GM19395 (cell line): ENCODE results near the gene SV2C.

Experiments
- ATAC-seq: cut with Tn5 transposase; IDR thresholded peaks from one replicate; pipeline ENCODE4 v1.9.1; 2021; ENCODE audit warnings: mild to moderate bottlenecking, moderate library complexity; ENCODE audit not compliant: unreplicated experiment

SV2C gene

DNA sequence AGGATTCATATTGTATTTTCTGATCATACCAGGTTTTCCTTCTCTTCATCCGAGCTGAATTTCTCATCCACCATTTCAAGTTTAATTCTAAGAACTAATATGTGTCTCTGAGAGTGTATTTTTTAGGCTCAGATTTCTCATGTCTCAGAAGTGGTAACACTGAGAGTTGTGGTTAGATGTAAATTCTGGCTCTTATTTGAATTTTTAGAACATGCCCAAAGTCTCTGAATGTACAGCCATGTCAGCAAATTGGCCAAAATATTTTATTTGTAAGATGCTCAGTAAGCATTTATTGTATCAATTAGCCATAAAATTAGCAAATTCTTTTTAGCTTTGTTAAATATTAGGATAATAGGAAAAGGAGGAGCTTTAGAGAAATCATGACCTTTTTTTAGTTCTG is 16.6 kb downstream of the SV2C start:
- ATAC-seq = peak; percentile 68

DNA sequence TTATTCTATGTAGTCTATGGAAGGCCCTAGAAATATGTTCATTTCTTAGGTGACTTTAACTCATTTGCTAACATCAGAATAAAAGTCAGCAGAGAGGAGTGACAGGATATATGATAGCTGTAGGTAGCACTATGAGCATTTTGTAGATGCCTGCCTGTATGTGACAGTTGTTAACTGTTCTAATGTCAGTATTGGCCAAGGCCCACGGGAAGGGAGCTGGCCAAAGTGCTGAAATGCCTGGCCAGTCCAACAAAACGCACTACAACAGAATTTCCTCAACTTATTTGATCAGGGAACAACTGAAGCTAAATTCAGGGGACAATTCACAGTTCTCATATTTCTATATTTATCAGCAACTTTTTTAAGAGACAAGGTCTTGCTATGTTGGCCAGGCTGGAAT is 20.8 kb downstream of the SV2C start:
- no peak for ATAC-seq

DNA sequence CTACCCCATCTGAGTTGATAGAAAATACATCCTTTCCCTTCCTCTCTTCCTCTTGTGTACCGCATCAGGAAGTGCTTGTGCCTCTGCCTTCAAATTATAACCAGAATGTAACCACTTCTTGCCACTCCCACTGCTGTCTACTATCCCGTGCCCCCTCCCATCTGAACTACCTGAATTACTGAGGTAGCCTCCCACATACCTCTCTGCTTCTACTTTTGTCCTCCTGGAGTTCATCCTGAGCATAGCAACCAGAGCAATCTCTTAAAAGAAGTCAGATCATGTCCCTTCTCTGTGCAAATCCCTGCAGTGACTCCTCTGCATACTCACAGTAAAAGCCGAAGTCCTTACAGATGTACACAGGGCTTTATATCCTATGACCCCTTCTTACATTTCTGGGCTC is 23.0 kb downstream of the SV2C start:
- ATAC-seq = no peak

- ATAC-seq = no peak
Observed at GRCh38 chr5:76111477-76112174, 28.4 kb downstream of the SV2C start.

DNA sequence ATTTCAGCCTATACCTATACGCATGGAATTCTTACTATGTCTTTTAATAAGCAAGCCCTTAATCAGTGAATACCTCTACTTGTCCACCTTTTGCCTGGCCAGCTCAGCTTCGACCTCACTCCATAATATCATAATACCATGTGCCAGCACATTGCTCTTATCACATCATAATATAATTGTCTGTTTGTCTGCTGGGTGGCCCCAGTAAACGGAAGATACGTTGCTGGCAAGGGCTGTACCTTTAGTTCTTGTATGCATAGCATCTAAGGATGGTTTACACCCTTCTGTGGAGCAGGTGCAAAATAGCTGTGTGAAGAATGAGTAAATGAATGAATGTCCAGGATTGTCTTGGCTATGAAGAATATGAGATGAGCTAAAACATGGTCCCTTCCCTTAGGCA is 29.9 kb downstream of the SV2C start:
- no peak for ATAC-seq

DNA sequence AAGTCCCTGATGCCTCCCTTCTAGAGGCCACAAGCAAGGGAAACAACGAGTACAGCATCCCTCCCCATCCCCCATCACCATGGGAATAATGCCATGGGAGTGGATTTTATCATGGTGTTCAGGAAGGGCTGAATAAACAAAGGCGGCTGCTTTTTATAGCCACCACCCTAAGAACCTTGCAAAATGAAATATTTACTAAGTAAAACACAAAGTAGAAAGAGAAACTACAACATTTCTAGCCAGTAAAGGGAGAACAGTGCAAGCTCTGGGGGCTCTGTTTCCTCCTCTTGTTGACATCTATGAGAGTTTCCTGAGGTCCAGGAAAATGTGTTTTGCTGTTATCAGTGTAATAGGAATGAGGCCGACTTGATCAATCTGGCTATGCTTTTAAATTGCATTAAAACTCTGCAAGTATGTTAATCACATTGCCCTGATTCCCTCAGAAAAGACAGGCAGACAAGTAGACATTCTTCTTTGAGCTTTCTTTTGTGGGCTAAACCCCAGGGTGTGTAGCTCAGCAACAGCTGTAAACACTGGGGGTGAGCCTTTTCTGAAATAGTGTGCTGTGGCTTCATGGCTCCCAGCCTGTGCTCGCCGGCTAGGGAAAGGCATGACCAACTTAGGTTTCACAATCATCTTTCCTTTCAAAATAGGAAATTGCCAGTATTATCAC is 31.1 kb downstream of the SV2C start:
- ATAC-seq = no peak

DNA sequence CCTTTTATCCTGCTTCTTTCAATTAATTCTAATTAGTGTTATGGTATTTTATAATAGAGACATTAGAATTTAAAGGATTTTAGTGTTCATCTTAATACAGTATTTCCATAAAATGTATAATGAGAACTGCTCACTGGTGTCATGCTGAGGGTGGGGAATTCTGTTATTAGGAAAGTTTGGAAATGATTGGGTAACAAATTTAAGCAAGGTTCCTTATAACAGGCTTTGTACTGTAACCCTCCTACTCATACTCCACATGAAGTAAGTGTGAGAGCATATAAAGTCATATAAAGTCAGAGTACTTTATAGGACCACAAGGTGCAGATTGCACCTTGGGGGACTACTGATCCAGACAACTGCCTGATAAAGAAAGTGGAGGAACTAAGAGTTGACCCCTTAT is 42.2 kb downstream of the SV2C start:
- no peak for ATAC-seq

- ATAC-seq = no peak
Observed at GRCh38 chr5:76125888-76126287, 42.7 kb downstream of the SV2C start.

DNA sequence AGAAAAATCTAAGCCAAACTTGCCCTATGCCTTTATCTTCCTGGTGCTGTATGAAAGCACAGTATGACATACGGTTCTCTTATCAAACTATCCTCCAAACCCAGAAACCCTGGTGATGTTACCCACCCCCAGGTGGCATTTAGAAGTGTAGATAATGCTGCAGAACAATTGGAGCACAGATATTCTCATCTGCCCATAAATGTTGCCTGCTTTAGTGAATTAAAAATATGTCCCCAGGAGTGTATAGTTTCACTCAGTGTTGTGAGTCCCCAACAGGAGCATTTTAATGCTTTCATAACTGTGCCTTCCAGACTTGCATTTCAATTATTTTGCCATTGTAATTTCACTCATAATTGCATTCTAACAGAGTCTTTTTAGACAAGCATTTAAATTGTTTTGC is 50.8 kb downstream of the SV2C start:
- no peak for ATAC-seq

GRCh38 chr5:76134646-76135045 is 51.5 kb downstream of the SV2C start:
- ATAC-seq = no peak

DNA sequence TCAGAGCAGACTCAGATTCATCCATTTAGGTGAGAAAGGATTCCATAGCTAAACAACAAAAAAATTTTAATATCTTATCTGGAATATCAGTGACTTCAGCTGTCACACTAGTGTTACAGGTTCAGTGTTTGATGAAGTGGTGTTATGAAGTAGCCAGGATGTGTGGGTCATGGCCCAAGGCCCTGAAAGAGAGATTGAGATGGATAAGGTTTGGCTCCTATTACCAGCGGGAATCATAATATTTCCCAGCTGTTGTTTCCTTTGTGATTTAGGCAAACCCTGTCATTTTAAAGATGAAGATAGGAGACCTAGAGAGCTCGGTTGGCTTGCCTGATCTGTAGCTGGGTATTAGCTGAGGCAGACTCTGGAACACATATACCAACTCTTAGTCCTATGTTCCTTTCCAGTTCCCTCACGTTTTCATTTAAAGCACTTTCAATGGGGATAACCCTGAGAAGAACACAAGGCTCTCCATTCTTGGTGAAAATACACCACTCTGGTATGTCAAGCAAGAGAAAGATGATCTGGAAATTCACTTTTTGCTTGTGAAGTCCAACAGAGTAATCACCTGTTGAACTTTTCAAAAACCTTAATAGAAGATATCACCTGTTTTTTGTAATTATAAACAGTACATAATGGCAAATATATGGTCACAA is 54.8 kb downstream of the SV2C start:
- ATAC-seq = no peak

- ATAC-seq = no peak
Observed at GRCh38 chr5:76143884-76144283, 60.7 kb downstream of the SV2C start.

GRCh38 chr5:76144513-76145274 is 61.5 kb downstream of the SV2C start:
- ATAC-seq = no peak

DNA sequence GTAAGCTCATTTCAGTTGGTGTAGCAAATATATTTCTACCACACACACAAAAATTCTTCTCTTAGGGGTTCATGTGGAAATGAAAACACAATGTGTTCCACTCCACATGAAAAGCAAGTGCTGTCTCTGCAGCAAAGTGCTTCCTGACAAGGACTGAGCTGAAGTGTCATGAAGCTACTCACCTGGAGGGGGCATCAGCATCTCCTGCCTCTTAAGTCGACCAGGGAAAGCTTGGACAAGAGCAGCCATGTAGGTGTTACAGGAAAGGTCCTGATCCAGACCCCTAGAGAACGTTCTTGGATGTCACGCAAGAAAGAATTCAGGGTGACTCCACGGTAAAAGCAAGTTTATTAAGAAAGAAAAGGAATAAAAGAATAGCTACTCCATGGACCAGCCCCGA is 62.8 kb downstream of the SV2C start:
- ATAC-seq = no peak

- no peak for ATAC-seq
Observed at GRCh38 chr5:76149636-76150035, 66.5 kb downstream of the SV2C start.

GRCh38 chr5:76152161-76152560 is 69.0 kb downstream of the SV2C start:
- no peak for ATAC-seq

- no peak for ATAC-seq
Observed at GRCh38 chr5:76152700-76153099, 69.5 kb downstream of the SV2C start.

DNA sequence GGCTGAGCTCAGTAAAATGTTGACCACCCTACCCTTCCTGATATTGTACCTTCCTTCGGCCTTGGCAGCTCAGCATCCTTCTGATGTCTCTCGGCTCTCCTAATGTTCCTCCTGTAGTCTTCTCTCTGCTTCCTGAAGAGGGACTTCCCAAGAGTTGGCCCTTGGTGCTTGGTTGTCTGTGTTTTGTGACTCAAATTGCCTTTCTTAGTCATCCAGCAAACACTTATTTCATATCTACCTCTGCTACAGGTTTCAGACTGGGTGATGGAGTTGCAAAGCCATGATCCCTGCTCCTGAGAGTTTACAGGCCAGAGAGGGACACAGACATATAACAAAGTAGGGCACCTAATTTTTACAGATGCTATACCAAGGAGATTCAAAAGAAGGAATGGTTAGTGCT is 70.1 kb downstream of the SV2C start:
- ATAC-seq = no peak

GRCh38 chr5:76154009-76154690 is 71.0 kb downstream of the SV2C start:
- no peak for ATAC-seq

- no peak for ATAC-seq
Observed at GRCh38 chr5:76155536-76155935, 72.4 kb downstream of the SV2C start.

- ATAC-seq = no peak
Observed at GRCh38 chr5:76162335-76162734, 79.2 kb downstream of the SV2C start.
